Natural killer cell (primary cell): ENCODE results near the gene IZUMO4. TPM values are rescaled to one million over a fixed set of nuclear protein-coding genes. Genes with fewer than 3 reads are reported as not detected.
A peak's percentile ranks its signal among the peaks of the same experiment; 100 is the strongest.

Experiments
- ATAC-seq, 3 donors: fragments of 150-1000 bp in 2 of 3; fragments of 200-7000 bp in 1 of 3; cut with Tn5 transposase; 1 replicate in 1 of 3; 2 replicates in 2 of 3; pipeline ENCODE4 v1.10.0; 2021; ENCODE audit warnings: mild to moderate bottlenecking in 2 of 3, moderate library complexity in 2 of 3
- DNase-seq, 2 donors: peaks; one replicate each; pipeline versions ENCODE4 v3.0.0 to v3.0.0-alpha.2; 2013 to 2021; ENCODE audit warnings: mixed read lengths in 1 of 2
- H3K27ac ChIP-seq: one replicate; pipeline ENCODE4 v1.5.1; 2013; ENCODE audit warnings: mild to moderate bottlenecking, low read length
- H3K27me3 ChIP-seq: one replicate; pipeline ENCODE4 v1.6.1; 2013; ENCODE audit warnings: low read length; ENCODE audit not compliant: control insufficient read depth, insufficient read depth
- H3K36me3 ChIP-seq: one replicate; pipeline ENCODE4 v1.6.1; 2013; ENCODE audit warnings: low read length; ENCODE audit not compliant: control insufficient read depth, insufficient read depth
- H3K4me1 ChIP-seq: one replicate; pipeline ENCODE4 v1.6.1; 2013; ENCODE audit warnings: low read length; ENCODE audit not compliant: control insufficient read depth, insufficient read depth
- H3K4me3 ChIP-seq: one replicate; pipeline ENCODE4 v1.5.1; 2013; ENCODE audit warnings: low read length
- H3K9me3 ChIP-seq: one replicate; pipeline ENCODE4 v1.6.1; 2013; ENCODE audit warnings: low read length; ENCODE audit not compliant: control insufficient read depth, insufficient read depth
- H3K27ac Mint-ChIP-seq, 2 donors: one replicate each; pipeline ENCODE4 v1.8.0; 2022; ENCODE audit warnings: mild to moderate bottlenecking in 2 of 2, mixed read lengths in 2 of 2, moderate library complexity in 1 of 2
- H3K27me3 Mint-ChIP-seq, 2 donors: one replicate each; pipeline ENCODE4 v1.8.0; 2022; ENCODE audit warnings: low read depth in 2 of 2, mixed read lengths in 2 of 2
- H3K36me3 Mint-ChIP-seq: one replicate; pipeline ENCODE4 v1.8.0; 2022; ENCODE audit warnings: mixed read lengths
- H3K4me1 Mint-ChIP-seq, 2 donors: one replicate each; pipeline ENCODE4 v1.8.0; 2022; ENCODE audit warnings: mixed read lengths in 2 of 2
- H3K4me3 Mint-ChIP-seq: one replicate; pipeline ENCODE4 v1.8.0; 2022; ENCODE audit warnings: mild to moderate bottlenecking, moderate library complexity, mixed read lengths
- H3K9me3 Mint-ChIP-seq, 2 donors: one replicate each; pipeline ENCODE4 v1.8.0; 2022; ENCODE audit warnings: mixed read lengths in 2 of 2
- CTCF ChIP-seq: fragments of 200-600 bp; IDR thresholded peaks from one replicate; pipeline ENCODE4 v1.8.0; 2022; ENCODE audit warnings: antibody characterized with exemption
- WGBS: methylation state at CpG from one replicate; pipeline ENCODE4 v1.1.7; 2013; ENCODE audit warnings: missing lambda C conversion rate; ENCODE audit not compliant: insufficient coverage; 5-methylcytosine and 5-hydroxymethylcytosine counted together
- intact Hi-C: fragments of 100-400 bp; cut with micrococcal nuclease; formaldehyde crosslinking; loops from one replicate; pipeline ENCODE4 v1.14.2; 2022
- total RNA-seq, 4 donors: library from RNA; stranded (reverse); fragments of 120-200 nt in 1 of 4; gene quantifications; one replicate each; pipeline versions ENCODE4 v1.2.3 to v1.2.4, GENCODE V29; 2013 to 2022

Gene IZUMO4
- total RNA-seq, 3 donors from 2014 or later (not counting 1 experiment from before 2014, with no cell fraction given), result 3.3 to 7.6 (median 7.1) TPM

GRCh38 chr19:2053601-2054389 lies 42.9 kb upstream of the IZUMO4 start:
- no peaks in the 10 kb centered on the region for H3K36me3 Mint-ChIP-seq
- peaks cover 10 to 44% of the 10 kb centered on the region in 2 donors for H3K4me1 Mint-ChIP-seq
- Histone ChIP-seq H3K4me1 (peaks cover 73% of the 10 kb centered on the region), H3K27ac (peak overlapping the region; percentile 36), H3K4me3 (no peak overlapping the region), H3K27me3 (no peaks in the 10 kb centered on the region), H3K36me3 (peaks cover 5% of the 10 kb centered on the region), H3K9me3 (no peaks in the 10 kb centered on the region)
- no peaks in the 10 kb centered on the region for H3K9me3 Mint-ChIP-seq
- H3K27me3 Mint-ChIP-seq, result no peaks in the 10 kb centered on the region
- DNase-seq (no peak), ATAC-seq (no peak)
- H3K4me3 Mint-ChIP-seq, result no peak overlapping the region
- TF ChIP-seq CTCF, result no peak
- 94% methylated on average over 24 of the region's 24 CpGs for WGBS
- peak overlapping the region in 1 of 2 donors; percentile 82 for H3K27ac Mint-ChIP-seq
- intact Hi-C loops, result loop anchor here (5.0 kb wide), 1 partner anchor 36 kb away; the partner anchor contains the start of gene BTBD2

GRCh38 chr19:2054763-2055162 lies 42.0 kb upstream of the IZUMO4 start:
- H3K9me3 Mint-ChIP-seq, result no peaks in the 10 kb centered on the region
- H3K4me1 Mint-ChIP-seq, result peaks cover 4 to 35% of the 10 kb centered on the region in 2 donors
- DNase-seq (no peak), ATAC-seq (no peak)
- 82% methylated on average over 8 of the region's 8 CpGs for WGBS
- H3K4me3 Mint-ChIP-seq, result no peak overlapping the region
- H3K36me3 Mint-ChIP-seq, result no peaks in the 10 kb centered on the region
- H3K9me3 ChIP-seq, result no peaks in the 10 kb centered on the region
- peak overlapping the region in 1 of 2 donors; percentile 70 for H3K27ac Mint-ChIP-seq
- no peaks in the 10 kb centered on the region for H3K36me3 ChIP-seq
- H3K27ac ChIP-seq, result peak overlapping the region; percentile 10
- H3K27me3 ChIP-seq, result no peaks in the 10 kb centered on the region
- TF ChIP-seq CTCF, result no peak
- H3K27me3 Mint-ChIP-seq, result no peaks in the 10 kb centered on the region
- H3K4me1 ChIP-seq, result peaks cover 68% of the 10 kb centered on the region
- H3K4me3 ChIP-seq, result no peak overlapping the region
- intact Hi-C loops, result loop anchor here (5.0 kb wide), 1 partner anchor 37 kb away; the partner anchor contains the start of gene BTBD2

- intact Hi-C loops, result no loop called here
- WGBS, result 37% methylated on average over 22 of the region's 22 CpGs
- Histone ChIP-seq H3K36me3 (no peaks in the 10 kb centered on the region), H3K4me3 (no peak overlapping the region), H3K9me3 (no peaks in the 10 kb centered on the region), H3K4me1 (peaks cover 74% of the 10 kb centered on the region), H3K27me3 (no peaks in the 10 kb centered on the region), H3K27ac (peak overlapping the region; percentile 78)
- DNase-seq (peak in 1 of 2 donors; percentile 54), ATAC-seq (no peak)
- H3K9me3 Mint-ChIP-seq, result no peaks in the 10 kb centered on the region
- H3K27ac Mint-ChIP-seq, result peak overlapping the region; percentile 75 to 86
- no peak for TF ChIP-seq CTCF
- peak overlapping the region; percentile 47 for H3K4me3 Mint-ChIP-seq
- peaks cover 12 to 40% of the 10 kb centered on the region in 2 donors for H3K4me1 Mint-ChIP-seq
- H3K36me3 Mint-ChIP-seq, result no peaks in the 10 kb centered on the region
- H3K27me3 Mint-ChIP-seq, result no peaks in the 10 kb centered on the region
Observed at GRCh38 chr19:2055931-2056836, 40.5 kb upstream of the IZUMO4 start.
